GM19324 (cell line): ENCODE data around the gene SLC25A42.
"Not testable (repeated sequence)": the region's sequence is repeated elsewhere in the genome, so short reads cannot be mapped to it uniquely, and the experiment has no call there.

Source experiments
- ATAC-seq: cut with Tn5 transposase; IDR thresholded peaks from one replicate; pipeline ENCODE4 v1.9.1; 2021; ENCODE audit warnings: mild to moderate bottlenecking, moderate library complexity; ENCODE audit not compliant: unreplicated experiment, low FRiP score

SLC25A42 gene

GRCh38 chr19:19101540-19101939 lies 37.7 kb downstream of the SLC25A42 start:
- ATAC-seq = no peak

DNA sequence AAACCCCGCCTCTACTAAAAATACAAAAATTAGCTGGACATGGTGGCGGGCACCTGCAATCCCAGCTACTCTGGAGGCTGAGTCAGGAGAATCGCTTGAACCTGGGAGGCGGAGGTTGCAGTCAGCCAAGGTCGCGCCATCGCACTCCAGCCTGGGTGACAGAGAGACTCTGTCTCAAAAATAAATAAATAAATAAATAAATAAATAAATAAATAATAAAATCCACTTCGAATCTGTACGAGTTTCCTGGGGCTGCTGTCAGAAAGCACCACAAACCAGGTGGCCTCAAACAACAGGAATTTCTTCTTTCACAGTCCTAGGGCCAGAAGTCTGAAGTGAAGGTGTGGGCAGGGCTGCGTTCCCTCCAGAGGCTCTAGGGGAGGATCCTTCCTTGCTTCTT lies 38.8 kb downstream of the SLC25A42 start:
- ATAC-seq = not testable (repeated sequence)

DNA sequence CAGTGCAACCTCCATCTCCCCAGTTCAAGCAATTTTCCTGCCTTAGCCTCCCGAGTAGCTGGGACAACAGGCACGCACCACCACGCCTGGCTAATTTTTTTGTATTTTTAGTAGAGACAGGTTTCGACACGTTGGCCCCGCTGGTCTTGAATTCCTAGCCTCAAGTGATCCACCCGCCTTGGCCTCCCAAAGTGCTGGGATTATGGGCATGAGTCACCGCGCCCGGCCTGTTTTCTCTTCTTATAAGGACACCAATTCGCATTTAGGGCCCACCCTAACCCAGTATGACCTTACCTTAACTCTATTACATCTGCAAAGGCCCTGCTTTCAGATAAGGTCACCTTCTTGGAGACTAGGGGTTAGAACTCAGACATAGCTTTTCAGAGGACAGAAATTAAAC lies 39.4 kb downstream of the SLC25A42 start:
- no peak for ATAC-seq

- no peak for ATAC-seq
Measured at GRCh38 chr19:19105365-19106055, 41.7 kb downstream of the SLC25A42 start.

DNA sequence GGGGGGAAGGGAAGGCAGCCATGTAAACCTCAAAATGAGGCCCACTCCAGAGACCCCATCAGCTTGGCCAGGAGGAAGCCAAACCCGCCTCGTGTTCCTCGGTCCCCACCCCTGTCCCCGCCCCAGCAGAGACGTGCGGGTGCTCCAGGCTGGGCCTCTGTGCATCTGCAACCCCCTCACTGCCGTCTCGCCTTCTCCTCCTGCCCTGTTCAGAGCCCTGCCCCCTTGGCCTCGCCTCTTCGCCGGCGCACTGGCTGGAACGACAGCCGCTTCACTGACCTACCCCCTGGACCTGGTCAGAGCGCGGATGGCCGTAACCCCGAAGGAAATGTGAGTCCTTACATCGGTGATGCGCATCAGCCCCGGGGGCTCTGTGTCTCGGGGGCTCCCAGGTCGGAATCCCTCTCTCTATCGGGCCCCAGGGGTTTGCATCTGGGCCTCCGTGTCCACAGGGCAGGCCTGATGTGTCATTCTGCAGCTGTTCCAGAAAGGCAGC lies 42.3 kb downstream of the SLC25A42 start:
- no peak for ATAC-seq

DNA sequence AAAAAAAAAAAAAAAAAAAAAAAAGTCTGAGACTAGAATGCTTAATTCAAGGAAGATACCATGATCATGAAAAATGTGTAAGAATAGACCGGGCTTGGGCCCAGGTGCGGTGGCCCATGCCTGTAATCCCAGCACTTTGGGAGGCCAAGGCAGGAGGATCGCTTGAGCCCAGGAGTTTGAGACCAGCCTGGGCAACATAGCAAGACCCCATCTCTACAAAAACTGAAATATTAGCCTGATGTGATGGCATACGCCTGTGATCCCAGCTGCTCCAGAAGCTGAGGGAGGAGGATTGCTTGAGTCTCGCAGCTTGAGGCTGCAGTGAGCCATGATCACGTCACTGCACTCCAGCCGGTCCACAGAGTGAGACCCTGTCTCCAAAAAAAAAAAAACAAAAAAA lies 43.1 kb downstream of the SLC25A42 start:
- ATAC-seq = not testable (repeated sequence)

- ATAC-seq = no peak
Measured at GRCh38 chr19:19107654-19108053, 43.9 kb downstream of the SLC25A42 start.

DNA sequence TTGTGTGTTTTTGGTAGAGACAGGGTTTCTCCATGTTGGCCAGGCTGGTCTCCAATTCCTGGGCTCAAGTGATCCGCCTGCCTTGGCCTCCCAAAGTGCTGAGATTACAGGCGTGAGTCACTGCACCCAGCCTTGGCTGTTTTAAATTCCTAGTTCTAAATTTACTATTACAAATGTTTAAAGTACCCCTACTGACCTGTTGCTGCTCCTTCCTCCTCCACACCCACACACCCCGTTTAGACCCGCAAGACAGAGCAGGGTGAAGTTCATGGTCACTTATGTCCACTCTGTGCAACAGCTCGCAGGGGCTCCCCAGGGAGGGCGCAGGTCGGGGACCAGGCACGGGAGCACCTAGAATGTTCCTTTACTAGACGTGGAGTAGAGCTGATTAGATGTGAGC lies 45.8 kb downstream of the SLC25A42 start:
- ATAC-seq = no peak

DNA sequence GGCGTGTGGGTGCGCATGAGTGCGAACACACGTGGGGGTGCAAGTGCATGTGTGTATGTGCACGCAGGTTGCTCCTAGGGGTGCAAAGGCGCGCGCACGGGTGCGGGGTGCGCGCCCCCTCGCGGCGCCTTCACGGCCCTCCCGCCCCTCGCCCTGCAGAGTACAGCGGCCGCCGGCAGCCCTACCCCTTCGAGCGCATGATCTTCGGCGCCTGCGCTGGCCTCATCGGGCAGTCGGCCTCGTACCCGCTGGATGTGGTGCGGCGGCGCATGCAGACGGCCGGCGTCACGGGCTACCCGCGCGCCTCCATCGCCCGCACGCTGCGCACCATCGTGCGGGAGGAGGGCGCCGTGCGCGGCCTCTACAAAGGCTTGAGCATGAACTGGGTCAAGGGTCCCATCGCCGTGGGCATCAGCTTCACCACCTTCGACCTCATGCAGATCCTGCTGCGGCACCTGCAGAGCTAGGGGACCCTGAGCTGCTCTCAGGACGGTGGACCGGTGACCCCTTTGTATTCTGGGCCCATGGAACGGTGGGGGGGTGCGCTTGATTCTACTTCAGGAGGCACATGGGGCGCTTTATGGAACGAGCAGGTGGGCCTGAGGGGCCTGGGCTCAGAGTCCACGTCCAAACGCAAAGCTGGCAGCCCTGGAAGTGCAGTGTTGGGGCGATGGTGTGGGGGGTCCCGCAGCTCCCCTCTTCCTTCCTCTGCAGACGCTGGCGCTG lies 46.8 kb downstream of the SLC25A42 start:
- ATAC-seq = no peak

DNA sequence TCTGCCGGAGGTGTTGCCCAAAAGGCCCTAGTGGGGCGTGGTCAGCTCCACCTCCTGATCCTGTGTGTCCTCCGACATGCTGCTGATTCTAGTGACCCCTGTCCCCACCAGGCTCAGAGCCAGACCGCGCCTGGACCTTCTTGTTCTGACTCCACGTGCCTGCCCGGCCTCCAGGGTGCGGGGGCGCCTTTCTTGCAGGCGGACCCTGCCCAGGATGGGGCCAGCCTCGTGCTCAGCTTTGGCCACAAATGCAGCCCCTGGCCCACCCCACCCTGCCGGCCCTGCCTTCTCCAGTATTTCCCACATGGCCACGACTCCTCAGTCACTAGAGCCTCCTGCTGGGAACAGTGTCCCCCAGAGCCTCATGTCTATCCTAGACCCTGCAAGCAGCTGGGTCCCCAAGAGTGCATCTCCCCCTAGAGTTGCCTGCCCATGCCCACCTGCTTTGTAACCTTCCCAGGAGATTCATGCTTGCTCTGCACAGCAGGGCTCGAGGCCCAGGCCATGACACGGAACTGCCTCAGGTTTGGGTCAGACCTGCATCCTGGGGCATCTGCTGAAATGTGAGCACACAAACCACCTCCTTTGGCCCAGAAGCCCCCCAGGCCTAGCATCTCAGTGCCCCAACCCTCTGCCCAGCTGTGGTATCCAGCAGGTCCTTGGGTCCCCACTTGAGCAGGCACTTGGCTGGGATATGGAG lies 47.5 kb downstream of the SLC25A42 start:
- ATAC-seq = no peak

GRCh38 chr19:19111967-19112580 lies 48.3 kb downstream of the SLC25A42 start:
- ATAC-seq = no peak

DNA sequence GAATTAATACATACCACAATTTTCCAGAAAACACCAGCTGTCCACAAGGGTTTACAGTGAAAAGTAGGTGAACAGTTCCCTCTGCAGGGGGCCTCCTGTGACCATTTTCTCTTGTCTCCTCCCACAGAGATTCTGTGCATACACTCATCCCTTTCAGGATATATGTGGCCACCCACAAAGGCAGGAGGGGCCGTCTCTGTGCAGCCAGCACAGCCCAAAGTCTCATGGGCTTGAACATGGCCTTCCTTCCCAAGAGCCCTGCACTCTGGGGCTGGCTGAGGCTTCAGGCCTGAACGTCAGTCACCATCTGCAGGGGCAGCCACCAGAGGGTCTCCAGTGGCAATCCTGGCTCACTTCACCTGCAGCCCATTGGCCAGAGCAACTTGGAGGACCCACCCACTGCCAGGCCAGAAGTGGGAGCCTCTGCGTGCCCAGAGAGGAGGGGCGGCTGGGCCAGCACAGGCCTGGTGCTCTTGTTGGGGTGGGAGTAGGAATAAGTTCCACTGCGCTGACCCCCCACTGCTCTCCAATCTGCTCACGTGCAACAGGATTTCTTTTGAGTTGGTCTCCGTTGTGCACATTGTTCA lies 49.3 kb downstream of the SLC25A42 start:
- no peak for ATAC-seq

DNA sequence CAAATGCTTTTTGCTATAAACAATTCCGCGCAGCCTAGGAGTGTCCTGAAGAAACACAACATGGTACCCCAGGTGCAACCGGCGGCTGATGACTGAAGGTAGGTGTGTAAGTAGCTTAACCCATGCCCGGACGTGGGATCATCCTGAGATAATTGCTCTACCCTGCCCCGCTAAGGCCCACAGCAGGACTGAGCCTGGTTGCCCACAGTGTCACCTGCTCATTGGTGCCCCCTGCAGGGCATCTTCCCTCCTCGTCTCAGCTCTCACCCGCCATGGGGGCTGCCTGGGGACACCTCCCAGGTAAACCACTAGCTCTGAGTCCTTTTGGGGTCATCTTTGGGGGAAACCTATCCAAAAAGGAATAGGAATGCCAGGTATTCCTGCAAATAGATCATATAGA lies 52.2 kb downstream of the SLC25A42 start:
- no peak for ATAC-seq

DNA sequence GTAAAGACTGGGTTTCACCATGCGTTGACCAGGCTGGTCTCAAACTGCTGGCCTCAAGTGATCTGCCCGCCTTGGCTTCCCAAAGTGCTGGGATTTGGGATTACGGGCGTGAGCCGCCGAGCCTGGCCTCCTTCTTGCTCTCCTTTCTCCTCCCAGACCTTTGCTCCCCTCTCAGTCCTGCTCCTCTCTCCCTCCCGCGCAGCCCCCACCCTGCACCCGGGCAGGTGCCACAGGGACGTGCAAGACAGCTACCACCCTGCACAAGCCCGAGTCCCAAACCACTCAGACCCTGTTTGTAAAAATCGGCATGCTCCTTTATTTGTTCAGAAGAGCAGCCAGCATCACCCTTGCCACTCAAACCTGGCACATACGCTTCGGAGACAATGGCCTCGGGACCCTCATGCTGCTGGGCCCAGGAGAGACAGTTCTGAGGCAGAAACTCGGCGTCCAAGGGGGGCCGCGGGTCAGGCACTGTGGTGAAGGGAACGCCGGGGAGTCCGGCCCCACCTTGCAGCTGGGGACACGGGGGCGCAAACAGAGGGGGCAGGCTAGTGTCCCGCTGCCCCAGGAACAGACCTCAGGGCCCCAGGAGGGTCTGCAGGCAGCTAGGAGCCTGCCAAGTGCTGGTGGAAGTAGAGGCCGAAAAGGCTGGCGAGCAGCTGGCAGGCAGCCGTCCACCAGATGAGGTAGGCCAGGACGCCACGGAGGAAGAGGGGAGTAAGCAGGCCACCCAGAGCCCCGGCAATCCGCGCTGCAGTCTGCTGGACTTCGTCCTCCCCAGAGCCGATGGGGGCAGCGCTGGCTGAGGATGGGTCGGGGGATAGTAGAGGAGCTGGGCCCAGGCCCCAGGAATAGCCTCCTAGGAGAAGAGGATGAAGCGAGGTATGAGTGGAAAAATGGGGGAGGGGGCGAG lies 55.8 kb downstream of the SLC25A42 start:
- no peak for ATAC-seq

- no peak for ATAC-seq
Measured at GRCh38 chr19:19120308-19121231, 56.8 kb downstream of the SLC25A42 start.

- ATAC-seq = no peak
Measured at GRCh38 chr19:19121371-19121770, 57.6 kb downstream of the SLC25A42 start.

DNA sequence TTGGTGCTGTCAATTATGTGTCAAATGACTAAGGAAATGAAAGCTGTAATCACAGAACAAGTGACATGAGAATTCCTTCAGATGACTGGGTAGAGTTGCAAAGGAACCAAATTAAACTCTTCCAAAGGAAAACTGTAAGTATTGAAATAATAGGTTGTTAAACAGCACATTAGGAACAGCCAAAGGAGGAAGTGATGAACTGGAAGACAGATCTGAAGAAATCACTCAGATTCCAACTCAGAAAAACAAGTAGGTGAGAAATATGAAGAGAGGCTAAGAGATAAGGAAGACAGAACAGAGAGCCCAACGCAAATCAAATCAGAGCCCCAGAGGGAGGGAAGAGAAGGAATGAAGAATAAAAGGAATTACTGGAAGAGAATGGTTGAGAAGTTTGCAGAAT lies 59.1 kb downstream of the SLC25A42 start:
- ATAC-seq = no peak

GRCh38 chr19:19123386-19123785 lies 59.6 kb downstream of the SLC25A42 start:
- no peak for ATAC-seq

- ATAC-seq = no peak
Measured at GRCh38 chr19:19126102-19126501, 62.3 kb downstream of the SLC25A42 start.
